Kidney capillary endothelial cell (primary cell): ENCODE results near the gene SSH3.

Experiments
- DNase-seq: peaks from one replicate; pipeline ENCODE4 v3.0.0-alpha.2; 2018; ENCODE audit warnings: low spot score

SSH3 gene

GRCh38 chr11:67268081-67268961, 35.0 kb upstream of the SSH3 start:
- DNase-seq, result no peak

- DNase-seq, result no peak
These were observed 34.4 kb upstream of the SSH3 start for GRCh38 chr11:67268962-67269268.

- no peak for DNase-seq
These were observed 33.7 kb upstream of the SSH3 start for GRCh38 chr11:67269401-67270255.

- DNase-seq, result no peak
These were observed 32.8 kb upstream of the SSH3 start for GRCh38 chr11:67270256-67271204.

GRCh38 chr11:67271205-67271540, 32.2 kb upstream of the SSH3 start:
- no peak for DNase-seq

GRCh38 chr11:67271541-67272284, 31.6 kb upstream of the SSH3 start:
- DNase-seq, result no peak

- no peak for DNase-seq
These were observed 30.7 kb upstream of the SSH3 start for GRCh38 chr11:67272327-67273259.

- DNase-seq, result no peak
These were observed 29.9 kb upstream of the SSH3 start for GRCh38 chr11:67273260-67273990.

GRCh38 chr11:67274768-67275605, 28.3 kb upstream of the SSH3 start:
- DNase-seq, result no peak

GRCh38 chr11:67275606-67276409, 27.5 kb upstream of the SSH3 start:
- DNase-seq, result no peak

GRCh38 chr11:67276781-67277230, 26.5 kb upstream of the SSH3 start:
- no peak for DNase-seq

- DNase-seq, result peak; percentile 84
These were observed 25.9 kb upstream of the SSH3 start for GRCh38 chr11:67277231-67277961.

GRCh38 chr11:67278135-67278938, 25.0 kb upstream of the SSH3 start:
- DNase-seq, result no peak

GRCh38 chr11:67278939-67279588, 24.3 kb upstream of the SSH3 start:
- no peak for DNase-seq

GRCh38 chr11:67279589-67280340, 23.6 kb upstream of the SSH3 start:
- no peak for DNase-seq
